ENCODE results near the gene GRIK4. TPM values are rescaled to one million over a fixed set of nuclear protein-coding genes. Genes with fewer than 3 reads are reported as not detected.

GRIK4 gene
- total and polyA plus RNA-seq, 8 donors, result 0.76 to 10.1 (median 7.7) TPM

DNA sequence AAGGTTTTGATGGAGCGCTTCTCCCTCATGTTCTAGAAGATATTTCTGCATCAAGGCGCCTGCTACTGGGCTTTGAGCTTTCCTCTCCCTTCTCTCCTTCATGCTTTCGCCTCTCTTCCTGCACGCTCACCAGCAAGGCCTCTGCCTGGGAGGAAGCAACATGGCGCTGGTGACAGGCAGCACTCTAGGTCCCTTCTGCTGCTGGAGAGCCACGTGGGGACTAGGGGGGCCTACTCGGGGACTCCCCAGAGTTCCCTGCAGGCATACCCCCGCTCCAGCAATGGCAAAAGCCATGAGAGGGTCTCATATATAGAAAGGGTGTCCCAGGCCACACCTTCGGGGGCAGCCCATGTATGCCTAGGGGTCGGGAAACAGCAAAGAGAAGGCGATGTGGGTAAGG is 49.7 kb downstream of the GRIK4 start:
- Histone ChIP-seq H3K36me3 (no peaks in the 10 kb centered on the region), H3K27ac (no peak overlapping the region), H3K27me3 (peaks cover 25 to 42% of the 10 kb centered on the region in 2 donors), H3K9me3 (no peaks in the 10 kb centered on the region), H3K4me3 (no peak overlapping the region), H3K4me1 (peaks cover 8 to 16% of the 10 kb centered on the region in 2 donors)
- ATAC-seq (no peak), DNase-seq (no peak)
- intact Hi-C loops (cut with DNase I), result no loop called here
- TF ChIP-seq, protein P1, sequence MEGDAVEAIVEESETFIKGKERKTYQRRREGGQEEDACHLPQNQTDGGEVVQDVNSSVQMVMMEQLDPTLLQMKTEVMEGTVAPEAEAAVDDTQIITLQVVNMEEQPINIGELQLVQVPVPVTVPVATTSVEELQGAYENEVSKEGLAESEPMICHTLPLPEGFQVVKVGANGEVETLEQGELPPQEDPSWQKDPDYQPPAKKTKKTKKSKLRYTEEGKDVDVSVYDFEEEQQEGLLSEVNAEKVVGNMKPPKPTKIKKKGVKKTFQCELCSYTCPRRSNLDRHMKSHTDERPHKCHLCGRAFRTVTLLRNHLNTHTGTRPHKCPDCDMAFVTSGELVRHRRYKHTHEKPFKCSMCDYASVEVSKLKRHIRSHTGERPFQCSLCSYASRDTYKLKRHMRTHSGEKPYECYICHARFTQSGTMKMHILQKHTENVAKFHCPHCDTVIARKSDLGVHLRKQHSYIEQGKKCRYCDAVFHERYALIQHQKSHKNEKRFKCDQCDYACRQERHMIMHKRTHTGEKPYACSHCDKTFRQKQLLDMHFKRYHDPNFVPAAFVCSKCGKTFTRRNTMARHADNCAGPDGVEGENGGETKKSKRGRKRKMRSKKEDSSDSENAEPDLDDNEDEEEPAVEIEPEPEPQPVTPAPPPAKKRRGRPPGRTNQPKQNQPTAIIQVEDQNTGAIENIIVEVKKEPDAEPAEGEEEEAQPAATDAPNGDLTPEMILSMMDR (IDR thresholded peaks at IDR 0.05), result no peak

DNA sequence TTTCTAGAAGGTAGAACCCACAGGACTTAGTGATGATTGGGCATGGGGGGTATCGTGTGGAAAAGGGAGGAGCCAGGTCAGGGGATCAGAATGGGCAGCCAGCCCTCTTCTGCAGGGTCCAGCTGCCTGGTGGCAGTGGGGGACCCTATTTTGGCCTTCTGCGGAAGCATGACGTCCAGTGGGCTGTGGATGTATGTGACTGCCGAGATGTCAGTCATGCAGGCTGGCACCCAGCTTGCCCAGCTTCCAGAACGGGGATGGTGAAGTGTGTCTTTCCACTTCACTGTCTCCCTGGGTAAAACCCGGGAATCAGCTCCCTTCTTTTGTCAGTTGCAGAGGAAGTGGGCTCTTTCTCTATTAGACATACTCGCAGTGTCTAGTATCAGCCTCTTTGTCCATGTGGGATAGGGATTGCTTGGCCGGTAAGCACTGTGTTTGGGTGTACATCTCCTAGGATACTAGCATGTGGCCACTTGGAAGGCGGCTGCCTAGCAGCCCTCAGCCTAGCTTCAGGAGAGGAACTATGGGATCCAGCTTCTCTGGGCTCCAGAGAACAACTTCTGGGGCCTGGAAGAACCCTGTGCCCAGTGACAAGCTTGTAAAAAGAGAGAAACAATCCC is 51.4 kb downstream of the GRIK4 start:
- peaks cover 25 to 58% of the 10 kb centered on the region in 2 donors for H3K27me3 ChIP-seq
- DNase-seq, result peak in 1 of 4 donors; percentile 78
- peak; percentile 58 for ATAC-seq
- H3K27ac ChIP-seq, result no peak overlapping the region
- intact Hi-C loops (cut with DNase I), result no loop called here
- no peak overlapping the region for H3K4me3 ChIP-seq
- peaks cover 8 to 16% of the 10 kb centered on the region in 2 donors for H3K4me1 ChIP-seq
- TF ChIP-seq, protein P1 (IDR thresholded peaks at IDR 0.05), result no peak
- no peaks in the 10 kb centered on the region for H3K36me3 ChIP-seq
- no peaks in the 10 kb centered on the region for H3K9me3 ChIP-seq

DNA sequence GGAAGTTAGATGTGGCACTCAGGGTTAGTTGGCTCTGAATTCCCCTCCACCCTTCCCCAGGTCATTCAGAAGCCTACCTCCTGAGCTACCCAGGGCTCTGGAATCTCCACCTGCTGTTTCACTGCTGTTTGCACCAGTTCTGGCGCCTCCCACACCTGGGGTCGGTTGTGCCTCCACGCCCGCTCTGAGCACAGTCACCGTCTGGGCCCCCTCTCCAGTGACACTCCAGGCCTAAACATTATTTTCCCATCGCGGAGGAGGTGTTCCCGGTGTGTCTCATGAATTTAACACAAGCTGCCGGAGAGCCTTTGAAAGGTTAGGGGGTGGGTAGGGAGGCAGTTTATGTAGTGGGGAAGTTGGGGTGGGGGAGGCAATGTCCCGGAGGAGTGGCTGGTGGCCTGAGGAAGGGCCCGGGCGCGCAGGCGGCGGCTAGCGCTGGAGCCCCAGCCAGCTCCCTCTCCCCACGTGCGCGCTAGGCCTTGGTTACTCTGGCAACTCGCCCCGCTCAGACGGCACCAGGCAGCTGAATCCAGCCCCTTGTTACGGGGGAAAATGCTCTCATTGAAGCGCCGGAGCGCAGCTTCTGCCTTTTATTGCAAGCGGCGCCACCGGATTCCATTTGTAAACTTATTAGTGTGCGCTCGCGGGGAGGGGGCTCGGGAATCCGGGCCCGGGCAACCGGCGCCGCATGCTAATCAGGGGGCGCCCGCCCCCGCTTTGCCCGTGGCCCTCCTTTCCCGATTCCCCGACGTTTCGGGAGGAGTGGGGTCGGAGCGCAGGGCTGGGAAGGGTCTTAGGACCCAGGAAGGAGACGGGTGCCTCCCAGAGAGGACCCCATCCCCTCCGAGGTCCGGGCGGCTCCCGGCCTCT is 52.4 kb downstream of the GRIK4 start:
- H3K4me3 ChIP-seq, result peak overlapping the region; percentile 17 to 22
- no peak overlapping the region for H3K27ac ChIP-seq
- peaks cover 8 to 16% of the 10 kb centered on the region in 2 donors for H3K4me1 ChIP-seq
- H3K36me3 ChIP-seq, result no peaks in the 10 kb centered on the region
- DNase-seq (peak in 1 of 4 donors; percentile 82), ATAC-seq (peak; percentile 29)
- peaks cover 25 to 60% of the 10 kb centered on the region in 2 donors for H3K27me3 ChIP-seq
- intact Hi-C loops (cut with DNase I), result no loop called here
- no peaks in the 10 kb centered on the region for H3K9me3 ChIP-seq
- TF ChIP-seq, protein P1 (IDR thresholded peaks at IDR 0.05), result no peak

DNA sequence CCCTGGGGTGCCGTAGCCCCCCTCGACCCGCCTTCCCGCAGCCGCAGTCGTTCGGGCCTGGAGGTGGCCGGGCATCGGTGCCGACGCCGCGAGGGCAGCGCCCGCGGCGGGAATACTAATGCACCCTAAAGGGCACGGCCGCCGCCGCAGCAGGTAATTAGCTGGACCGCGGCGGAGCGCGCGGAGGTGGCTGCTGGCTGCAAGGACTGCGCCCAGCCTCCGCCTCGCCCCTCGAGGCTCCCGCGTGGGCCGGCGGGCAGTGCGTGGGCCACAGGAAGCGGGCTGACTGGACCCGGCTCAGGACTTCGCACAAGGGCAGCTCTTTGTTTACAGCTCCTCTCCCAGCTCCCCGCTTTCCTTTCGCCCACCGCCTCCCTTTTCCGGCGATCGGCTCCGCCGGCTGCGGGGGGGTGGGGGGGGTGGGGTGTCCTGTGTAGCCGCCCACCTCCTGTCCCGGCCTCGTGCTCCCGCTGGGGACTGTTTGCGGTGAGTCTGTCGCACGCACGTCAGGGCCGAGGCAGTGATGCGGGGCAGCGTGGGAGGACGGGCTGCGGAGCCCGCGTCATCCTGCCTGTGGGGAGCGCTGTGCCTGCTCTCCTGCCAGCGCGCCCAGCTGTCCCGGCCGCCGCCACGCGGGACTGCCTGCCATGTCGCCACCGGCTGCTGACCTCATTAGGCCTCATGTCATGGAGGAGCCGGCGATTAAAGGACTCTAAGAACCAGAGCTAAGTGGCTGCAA is 53.2 kb downstream of the GRIK4 start:
- DNase-seq, result peak in 2 of 4 donors; percentile 66 to 79
- peak overlapping the region; percentile 17 to 22 for H3K4me3 ChIP-seq
- no peaks in the 10 kb centered on the region for H3K9me3 ChIP-seq
- intact Hi-C loops (cut with DNase I), result no loop called here
- peaks cover 25 to 60% of the 10 kb centered on the region in 2 donors for H3K27me3 ChIP-seq
- no peaks in the 10 kb centered on the region for H3K36me3 ChIP-seq
- TF ChIP-seq, protein P1 (IDR thresholded peaks at IDR 0.05), result no peak
- H3K27ac ChIP-seq, result no peak overlapping the region
- peaks cover 8 to 16% of the 10 kb centered on the region in 2 donors for H3K4me1 ChIP-seq
- ATAC-seq, result peak; percentile 61
